Spleen (tissue), 11 donors: ENCODE results near the gene CNIH2. TPM values are rescaled to one million over a fixed set of nuclear protein-coding genes. Genes with fewer than 3 reads are reported as not detected.
A peak's percentile ranks its signal among the peaks of the same experiment; 100 is the strongest.

Source experiments
- DNase-seq: peaks from one replicate; pipeline ENCODE4 v3.0.0-alpha.2; 2020
- H3K27ac ChIP-seq, 8 donors: fragments of 200-600 bp; sonication (generic) in 7 of 8; 1 replicate in 4 of 8; 2 replicates in 4 of 8; pipeline versions ENCODE4 v1.5.0 to v1.8.0; 2016 to 2021; ENCODE audit warnings: inconsistent platforms in 4 of 8, mild to moderate bottlenecking in 4 of 8, moderate library complexity in 1 of 8
- H3K27me3 ChIP-seq, 7 donors: fragments of 200-600 bp; sonication (generic) in 6 of 7; replicated peaks in 1 of 7; 1 replicate in 4 of 7; 2 replicates in 3 of 7; pipeline versions ENCODE4 v1.5.0 to v1.8.0; 2016 to 2021; ENCODE audit warnings: inconsistent platforms in 3 of 7, mild to moderate bottlenecking in 1 of 7
- H3K36me3 ChIP-seq, 6 donors: fragments of 200-600 bp; sonication (generic) in 5 of 6; 1 replicate in 4 of 6; 2 replicates in 2 of 6; pipeline versions ENCODE4 v1.5.0 to v1.8.0; 2016 to 2021; ENCODE audit warnings: inconsistent platforms in 2 of 6
- H3K4me1 ChIP-seq, 6 donors: fragments of 200-600 bp; sonication (generic) in 5 of 6; 1 replicate in 3 of 6; 2 replicates in 3 of 6; pipeline versions ENCODE4 v1.5.0 to v1.8.0; 2016 to 2021; ENCODE audit warnings: inconsistent platforms in 3 of 6
- H3K4me3 ChIP-seq, 8 donors: fragments of 200-600 bp; sonication (generic) in 7 of 8; 1 replicate in 4 of 8; 2 replicates in 4 of 8; pipeline versions ENCODE4 v1.5.0 to v1.8.0; 2016 to 2021; ENCODE audit warnings: inconsistent platforms in 4 of 8, mild to moderate bottlenecking in 4 of 8, moderate library complexity in 2 of 8
- H3K9me3 ChIP-seq, 8 donors: fragments of 200-600 bp; sonication (generic) in 7 of 8; 1 replicate in 4 of 8; 2 replicates in 4 of 8; pipeline versions ENCODE4 v1.5.0 to v1.8.0; 2016 to 2021; ENCODE audit warnings: inconsistent platforms in 4 of 8
- CTCF ChIP-seq, 11 experiments: fragments of 200-600 bp in 7 of 11; fragments of 450-650 bp in 4 of 11; sonication (generic) in 4 of 11; IDR thresholded peaks in 8 of 11; conservative IDR thresholded peaks in 3 of 11; 1 replicate in 7 of 11; 2 replicates in 4 of 11; pipeline versions ENCODE4 v1.4.0 to v1.8.0; 2016 to 2021; ENCODE audit warnings: antibody characterized with exemption in 11 of 11, inconsistent platforms in 4 of 11, mild to moderate bottlenecking in 1 of 11
- POLR2A ChIP-seq, 3 donors: fragments of 450-650 bp; IDR thresholded peaks; one replicate each; pipeline ENCODE4 v1.5.1; 2017; ENCODE audit warnings: antibody characterized with exemption in 3 of 3, mild to moderate bottlenecking in 1 of 3
- POLR2AphosphoS5 ChIP-seq, 3 donors: sonication (generic); formaldehyde crosslinking; IDR thresholded peaks; one replicate each; pipeline ENCODE4 v1.5.1; 2017; ENCODE audit warnings: antibody characterized with exemption in 3 of 3
- WGBS, 5 donors: extraction: QIAGEN DNeasy Blood & Tissue Kit in 3 of 5; methylation state at CpG; one replicate each; pipeline versions ENCODE4 v1.1.5 to v1.1.7; 2013 to 2018; 5-methylcytosine and 5-hydroxymethylcytosine counted together
- intact Hi-C: fragments of 100-400 bp; cut with DNase I; formaldehyde crosslinking; loops from one replicate; pipeline ENCODE4 v1.15.0; 2023; ENCODE audit warnings: low total_unique reads
- polyA plus RNA-seq, 3 donors: library from polyadenylated mRNA; stranded (reverse); fragments of 200-250 nt; gene quantifications; one replicate each; pipeline ENCODE4 v1.2.1, GENCODE V29; 2013
- total RNA-seq, 7 donors: library from RNA; depleted of rRNA in 3 of 7; stranded (reverse); fragments of >200 nt in 3 of 7; fragmentation: NEBNext Ultra II Directional in 4 of 7; extraction: Animal tissue kit (Norgen Biotek cat#: 25700) in 4 of 7; gene quantifications; one replicate each; pipeline versions ENCODE4 v1.1.0 to v1.2.1, GENCODE V29; 2016 to 2021
- donor health status: healthy with polysubstance abuse.
- donor health status: DM: no; HTN: no; CAD: no; lungs with moderate emphysema.
- donor health status: DM: no; HTN: no; CAD: no.
- donor health status: Bipolar disorder and iron deficiency.
- donor health status: healthy.
- donor health status: DM: no; HTN: no; CAD: no.
- donor health status: DM: yes; HTN: yes; CAD: no.

CNIH2 gene
- total and polyA plus RNA-seq, 10 donors: 0.20 to 1.9 (median 0.77) TPM; not detected in 2

- Histone ChIP-seq H3K4me3 (no peak overlapping the region), H3K27me3 (no peaks in the 10 kb centered on the region), H3K36me3 (peaks cover 0 to 31% (median 11%) of the 10 kb centered on the region in 6 donors), H3K9me3 (no peaks in the 10 kb centered on the region), H3K27ac (peak overlapping the region in 5 of 8 donors; percentile 44 to 71 (median 59)), H3K4me1 (peaks cover 16 to 59% (median 41%) of the 10 kb centered on the region in 6 donors)
- intact Hi-C loops: loop anchor here (2.0 kb wide), 1 partner anchor 16 kb away; no protein-coding TSS in a partner anchor
- no peak for TF ChIP-seq CTCF (IDR thresholded peaks at IDR 0.05 in 8 of 11, conservative IDR thresholded peaks at IDR 0.05 in 3 of 11)
- TF ChIP-seq POLR2A (IDR thresholded peaks at IDR 0.05): no peak
- TF ChIP-seq POLR2AphosphoS5 (IDR thresholded peaks at IDR 0.05): no peak
- DNase-seq: peak; percentile 28
- WGBS, 5 donors: 81 to 95% (median 86%) methylated on average over 3 of the region's 3 CpGs
These were observed 51.2 kb downstream of the CNIH2 start for GRCh38 chr11:66329165-66329673.

- Histone ChIP-seq H3K27me3 (peaks cover 0 to 5% (median 0%) of the 10 kb centered on the region in 7 donors), H3K4me3 (no peak overlapping the region), H3K4me1 (peaks cover 20 to 66% (median 52%) of the 10 kb centered on the region in 6 donors), H3K36me3 (peaks cover 0 to 35% (median 11%) of the 10 kb centered on the region in 6 donors), H3K9me3 (no peaks in the 10 kb centered on the region), H3K27ac (no peak overlapping the region)
- TF ChIP-seq CTCF (IDR thresholded peaks at IDR 0.05 in 8 of 11, conservative IDR thresholded peaks at IDR 0.05 in 3 of 11): no peak
- TF ChIP-seq POLR2AphosphoS5 (IDR thresholded peaks at IDR 0.05): no peak
- no peak for TF ChIP-seq POLR2A (IDR thresholded peaks at IDR 0.05)
- intact Hi-C loops: no loop called here
- WGBS, 5 donors: 46 to 80% (median 71%) methylated on average over 5 to 10 of the region's 10 CpGs
- peak; percentile 69 for DNase-seq
These were observed 53.0 kb downstream of the CNIH2 start for GRCh38 chr11:66330931-66331330.

GRCh38 chr11:66331542-66332370 lies 53.8 kb downstream of the CNIH2 start:
- Histone ChIP-seq H3K9me3 (no peaks in the 10 kb centered on the region), H3K4me3 (no peak overlapping the region), H3K27ac (no peak overlapping the region), H3K36me3 (peaks cover 0 to 36% (median 11%) of the 10 kb centered on the region in 6 donors), H3K27me3 (peaks cover 0 to 11% (median 0%) of the 10 kb centered on the region in 7 donors), H3K4me1 (peaks cover 21 to 66% (median 53%) of the 10 kb centered on the region in 6 donors)
- TF ChIP-seq POLR2A (IDR thresholded peaks at IDR 0.05): no peak
- TF ChIP-seq CTCF (IDR thresholded peaks at IDR 0.05 in 8 of 11, conservative IDR thresholded peaks at IDR 0.05 in 3 of 11): no peak
- TF ChIP-seq POLR2AphosphoS5 (IDR thresholded peaks at IDR 0.05): no peak
- intact Hi-C loops: no loop called here
- WGBS, 5 donors: 87 to 94% (median 90%) methylated on average over 10 to 12 of the region's 12 CpGs
- peak; percentile 61 for DNase-seq
